IgD-negative memory B cell (primary cell): ENCODE measurements around the gene DMBT1. TPM values are rescaled to one million over a fixed set of nuclear protein-coding genes. Genes with fewer than 3 reads are reported as not detected.
"Not testable (repeated sequence)": the region's sequence is repeated elsewhere in the genome, so short reads cannot be mapped to it uniquely, and the experiment has no call there.

Experiments
- H3K27ac Mint-ChIP-seq, 3 donors: one replicate each; pipeline ENCODE4 v1.8.0; 2020 to 2022; ENCODE audit warnings: mild to moderate bottlenecking in 3 of 3, mixed read lengths in 3 of 3, moderate library complexity in 1 of 3
- H3K27me3 Mint-ChIP-seq: one replicate; pipeline ENCODE4 v1.8.0; 2021; ENCODE audit warnings: mixed read lengths
- H3K36me3 Mint-ChIP-seq: one replicate; pipeline ENCODE4 v1.8.0; 2020; ENCODE audit warnings: mild to moderate bottlenecking, mixed read lengths
- H3K4me1 Mint-ChIP-seq, 3 donors: one replicate each; pipeline ENCODE4 v1.8.0; 2020 to 2022; ENCODE audit warnings: mixed read lengths in 3 of 3, mild to moderate bottlenecking in 1 of 3
- H3K4me3 Mint-ChIP-seq, 4 donors: one replicate each; pipeline ENCODE4 v1.8.0; 2020 to 2022; ENCODE audit warnings: mild to moderate bottlenecking in 4 of 4, mixed read lengths in 4 of 4, moderate library complexity in 3 of 4
- H3K9me3 Mint-ChIP-seq, 3 donors: one replicate each; pipeline ENCODE4 v1.8.0; 2020 to 2021; ENCODE audit warnings: mixed read lengths in 3 of 3, mild to moderate bottlenecking in 1 of 3
- polyA plus RNA-seq: library from polyadenylated mRNA; unstranded; fragments of 300-500 nt; fragmentation: Illumina TruSeq; gene quantifications from one replicate; pipeline ENCODE4 v1.2.3, GENCODE V29; 2021

Gene DMBT1
- polyA plus RNA-seq, 1 donor from 2014 or later: not detected

DNA sequence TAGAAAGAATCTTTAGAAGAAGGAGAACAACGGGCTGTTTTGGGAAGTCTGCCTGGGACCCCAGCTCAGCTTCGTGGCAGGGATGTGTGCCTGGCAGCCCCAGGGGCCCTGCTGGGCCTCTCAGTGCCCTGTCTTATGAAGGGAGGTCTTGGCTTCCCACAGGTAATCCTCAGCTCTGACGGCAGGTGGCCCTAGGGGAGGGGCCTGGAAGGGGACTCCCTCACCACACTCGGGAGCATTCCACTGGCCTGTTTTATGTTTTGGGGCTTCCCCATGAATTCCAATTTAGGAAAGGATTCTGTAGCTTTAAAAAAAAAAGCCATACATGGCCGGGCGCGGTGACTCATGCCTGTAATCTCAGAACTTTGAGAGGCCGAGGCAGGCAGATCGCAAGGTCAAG, 3.0 kb upstream of the DMBT1 start:
- H3K4me3 Mint-ChIP-seq: no peak overlapping the region
- peaks cover 5% of the 10 kb centered on the region for H3K27me3 Mint-ChIP-seq
- H3K9me3 Mint-ChIP-seq: peaks cover 0 to 5% (median 0%) of the 10 kb centered on the region in 3 donors
- peaks cover 3% of the 10 kb centered on the region for H3K36me3 Mint-ChIP-seq
- H3K27ac Mint-ChIP-seq: no peak overlapping the region
- H3K4me1 Mint-ChIP-seq: no peaks in the 10 kb centered on the region

- Mint-ChIP-seq H3K4me3 (no peak overlapping the region), H3K36me3 (peaks cover 3% of the 10 kb centered on the region), H3K4me1 (no peaks in the 10 kb centered on the region), H3K9me3 (peaks cover 0 to 5% (median 0%) of the 10 kb centered on the region in 3 donors), H3K27ac (no peak overlapping the region), H3K27me3 (peaks cover 5% of the 10 kb centered on the region)
Observed at GRCh38 chr10:122558452-122558851, 2.1 kb upstream of the DMBT1 start.

GRCh38 chr10:122559228-122559627, 1.3 kb upstream of the DMBT1 start:
- Mint-ChIP-seq H3K27me3 (peaks cover 5% of the 10 kb centered on the region), H3K27ac (no peak overlapping the region), H3K4me1 (no peaks in the 10 kb centered on the region), H3K4me3 (no peak overlapping the region), H3K9me3 (peaks cover 0 to 5% (median 0%) of the 10 kb centered on the region in 3 donors), H3K36me3 (peaks cover 3% of the 10 kb centered on the region)

DNA sequence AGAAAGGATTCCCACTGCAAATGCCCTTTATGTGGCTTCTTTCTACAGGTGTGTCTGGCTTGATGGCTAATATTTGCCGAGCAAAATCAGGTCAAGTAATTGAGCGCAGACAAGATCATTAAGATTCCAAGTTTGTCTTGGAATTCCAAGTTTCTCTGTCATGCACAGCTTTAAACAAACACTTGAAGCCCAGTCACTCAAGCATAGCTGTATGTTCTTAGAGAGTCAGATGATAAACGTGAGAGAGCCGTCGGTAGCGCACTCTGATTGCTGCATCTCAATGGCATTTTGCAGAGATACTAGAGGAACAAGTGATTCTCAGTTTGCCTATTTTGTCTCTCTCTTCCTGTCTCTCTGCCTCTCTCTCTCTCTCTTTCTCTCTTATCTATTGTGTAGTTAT, 658 bp downstream of the DMBT1 start:
- Mint-ChIP-seq H3K36me3 (peaks cover 3% of the 10 kb centered on the region), H3K27me3 (peaks cover 8% of the 10 kb centered on the region), H3K27ac (peak overlapping the region in 1 of 3 donors; percentile 14), H3K9me3 (peaks cover 0 to 3% (median 0%) of the 10 kb centered on the region in 3 donors), H3K4me1 (no peaks in the 10 kb centered on the region), H3K4me3 (no peak overlapping the region)

GRCh38 chr10:122561792-122562191, 1.2 kb downstream of the DMBT1 start:
- Mint-ChIP-seq H3K27me3 (peaks cover 7% of the 10 kb centered on the region), H3K9me3 (peaks cover 0 to 2% (median 0%) of the 10 kb centered on the region in 3 donors), H3K4me1 (no peaks in the 10 kb centered on the region)

GRCh38 chr10:122564980-122565379, 4.4 kb downstream of the DMBT1 start:
- no peak overlapping the region for H3K27ac Mint-ChIP-seq
- H3K4me1 Mint-ChIP-seq: no peaks in the 10 kb centered on the region
- H3K36me3 Mint-ChIP-seq: peaks cover 2% of the 10 kb centered on the region
- H3K27me3 Mint-ChIP-seq: peaks cover 10% of the 10 kb centered on the region
- no peak overlapping the region for H3K4me3 Mint-ChIP-seq
- H3K9me3 Mint-ChIP-seq: peaks cover 0 to 2% (median 0%) of the 10 kb centered on the region in 3 donors

More at GRCh38 chr10:122561792-122562191, 1.2 kb downstream of the DMBT1 start:
- H3K27ac Mint-ChIP-seq: peak overlapping the region in 1 of 3 donors; percentile 14
- peaks cover 3% of the 10 kb centered on the region for H3K36me3 Mint-ChIP-seq
- H3K4me3 Mint-ChIP-seq: no peak overlapping the region

DNA sequence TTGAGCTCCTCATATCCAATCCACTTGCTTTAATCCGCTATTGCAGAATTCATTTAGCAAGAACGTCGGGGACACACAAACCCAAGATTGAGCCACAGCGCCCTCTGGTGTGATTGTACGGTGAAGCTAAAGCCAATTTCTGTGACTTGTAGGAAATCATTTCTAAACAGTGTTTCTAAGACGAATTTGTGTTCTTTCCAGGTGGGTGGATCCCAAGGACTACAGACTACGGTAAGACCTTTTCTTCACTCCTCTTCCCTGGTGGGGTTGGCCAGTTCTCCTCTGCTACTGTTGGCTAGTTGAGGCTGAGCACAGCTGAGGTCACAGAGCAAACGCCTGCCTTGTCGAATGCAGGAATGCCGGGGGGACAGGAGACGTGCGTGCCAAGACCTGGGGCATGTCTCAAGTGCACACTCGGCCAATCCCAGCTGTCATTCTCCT, 5.2 kb downstream of the DMBT1 start:
- Mint-ChIP-seq H3K27ac (no peak overlapping the region), H3K4me3 (no peak overlapping the region), H3K36me3 (peaks cover 2% of the 10 kb centered on the region), H3K4me1 (no peaks in the 10 kb centered on the region), H3K9me3 (peaks cover 0 to 2% (median 0%) of the 10 kb centered on the region in 3 donors), H3K27me3 (peaks cover 10% of the 10 kb centered on the region)

DNA sequence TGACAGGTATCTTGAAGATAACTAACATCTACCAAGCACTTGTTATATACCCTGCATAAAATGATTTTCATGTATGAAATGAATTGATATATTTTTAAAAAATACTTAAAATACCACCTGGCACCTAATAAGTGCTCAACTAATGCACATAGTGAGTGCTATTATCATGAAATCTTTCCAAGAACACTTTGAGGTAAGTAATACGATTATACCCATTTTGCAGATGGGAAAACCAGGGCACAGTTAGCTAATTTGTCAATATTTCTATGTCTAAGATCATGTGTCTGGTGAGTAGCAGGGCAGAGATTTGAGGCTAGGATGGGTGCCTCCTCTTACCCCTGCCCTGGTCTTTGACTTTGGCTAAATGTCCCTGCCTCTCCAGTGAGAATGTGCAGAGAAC, 6.1 kb downstream of the DMBT1 start:
- Mint-ChIP-seq H3K27ac (no peak overlapping the region), H3K9me3 (peaks cover 0 to 2% (median 0%) of the 10 kb centered on the region in 3 donors), H3K27me3 (peaks cover 10% of the 10 kb centered on the region), H3K36me3 (peaks cover 2% of the 10 kb centered on the region), H3K4me1 (no peaks in the 10 kb centered on the region), H3K4me3 (no peak overlapping the region)

- Mint-ChIP-seq H3K36me3 (peaks cover 2% of the 10 kb centered on the region), H3K4me1 (no peaks in the 10 kb centered on the region), H3K27me3 (peaks cover 13% of the 10 kb centered on the region), H3K4me3 (no peak overlapping the region), H3K9me3 (no peaks in the 10 kb centered on the region), H3K27ac (no peak overlapping the region)
Observed at GRCh38 chr10:122567056-122567660, 6.6 kb downstream of the DMBT1 start.

DNA sequence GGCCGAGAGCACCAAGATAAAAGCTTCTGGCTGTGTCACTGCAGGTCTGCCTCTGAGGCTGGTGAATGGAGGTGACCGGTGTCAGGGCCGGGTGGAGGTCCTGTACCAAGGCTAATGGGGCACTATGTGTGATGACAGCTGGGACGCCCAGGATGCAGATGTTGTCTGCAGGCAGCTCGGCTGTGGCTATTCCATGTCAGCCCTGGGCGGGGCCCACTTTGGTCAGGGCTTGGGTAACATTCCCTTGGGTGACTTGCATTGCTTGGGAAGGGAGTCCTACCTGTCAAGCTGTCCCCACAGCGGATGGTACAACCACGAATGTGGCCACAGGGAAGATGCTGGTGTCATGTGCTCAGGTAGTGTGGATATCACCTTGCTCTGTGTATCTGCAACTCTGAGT, 8.0 kb downstream of the DMBT1 start:
- Mint-ChIP-seq H3K27ac (no peak overlapping the region), H3K4me1 (no peaks in the 10 kb centered on the region), H3K4me3 (no peak overlapping the region), H3K36me3 (peaks cover 2% of the 10 kb centered on the region), H3K27me3 (peaks cover 13% of the 10 kb centered on the region), H3K9me3 (no peaks in the 10 kb centered on the region)

DNA sequence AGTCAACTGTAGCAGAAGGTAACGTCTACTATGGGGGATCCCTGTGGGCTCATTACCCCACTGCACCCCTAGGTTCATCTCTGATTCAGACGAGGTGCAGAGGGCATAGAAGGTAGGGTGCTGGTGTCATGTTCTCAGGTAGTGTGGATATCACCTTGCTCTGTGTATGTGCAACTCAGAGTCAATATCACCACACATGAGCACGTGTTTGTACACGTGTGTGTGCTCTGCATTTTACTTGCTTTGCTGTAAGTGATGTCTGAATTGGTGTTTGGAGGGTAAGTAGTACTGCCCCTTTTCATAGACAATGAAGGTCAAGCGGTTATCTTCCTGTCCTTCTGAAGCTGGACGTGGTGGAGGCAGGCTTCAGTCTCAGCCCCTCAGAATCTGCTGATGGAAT, 10.4 kb downstream of the DMBT1 start:
- Mint-ChIP-seq H3K4me3 (no peak overlapping the region), H3K27ac (no peak overlapping the region), H3K4me1 (no peaks in the 10 kb centered on the region), H3K9me3 (peaks cover 0 to 6% (median 0%) of the 10 kb centered on the region in 3 donors), H3K27me3 (peaks cover 11% of the 10 kb centered on the region), H3K36me3 (no peaks in the 10 kb centered on the region)

DNA sequence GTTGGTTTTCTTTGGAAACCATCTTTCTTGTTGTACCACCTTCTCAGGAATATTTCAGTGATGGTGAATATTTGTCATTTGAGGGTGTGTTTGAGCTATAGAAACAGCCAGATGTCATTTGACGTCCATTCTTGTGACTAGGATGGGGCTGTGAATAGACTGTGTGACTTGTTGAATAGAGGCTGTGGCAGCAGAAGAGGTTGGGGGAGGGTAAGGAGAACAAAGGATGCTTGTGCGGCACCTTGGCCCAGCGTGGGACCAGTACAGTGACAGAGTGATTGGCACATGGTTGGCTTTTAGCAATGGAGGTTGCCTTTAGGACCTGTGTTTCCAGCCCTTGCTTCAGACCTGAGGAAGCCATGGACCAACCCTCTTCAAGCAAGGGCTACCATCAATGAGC, 11.3 kb downstream of the DMBT1 start:
- no peaks in the 10 kb centered on the region for H3K36me3 Mint-ChIP-seq
- no peaks in the 10 kb centered on the region for H3K4me1 Mint-ChIP-seq
- no peak overlapping the region for H3K4me3 Mint-ChIP-seq
- peaks cover 10% of the 10 kb centered on the region for H3K27me3 Mint-ChIP-seq
- peaks cover 0 to 6% (median 0%) of the 10 kb centered on the region in 3 donors for H3K9me3 Mint-ChIP-seq
- H3K27ac Mint-ChIP-seq: no peak overlapping the region

DNA sequence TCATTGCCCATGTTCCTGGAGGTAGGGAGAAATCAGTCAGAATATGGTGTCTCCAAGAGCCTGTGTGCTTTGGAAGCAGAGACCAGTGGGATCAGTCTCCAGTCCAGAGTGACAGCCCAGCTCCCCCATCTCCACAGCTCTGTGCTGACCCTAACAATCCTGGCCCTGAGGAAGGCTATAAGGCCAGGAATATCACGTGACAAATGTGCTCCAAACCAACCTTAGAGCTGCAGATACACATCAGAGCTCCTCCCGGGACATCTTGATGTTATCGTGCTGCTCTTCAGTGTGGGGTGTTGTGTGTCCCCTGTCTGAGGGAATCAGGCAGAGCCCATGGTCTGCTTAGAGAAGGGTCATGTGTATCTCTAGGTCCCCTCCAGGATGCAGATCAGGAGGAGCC, 15.2 kb downstream of the DMBT1 start:
- peaks cover 0 to 6% (median 0%) of the 10 kb centered on the region in 3 donors for H3K9me3 Mint-ChIP-seq
- no peak overlapping the region for H3K4me3 Mint-ChIP-seq
- no peaks in the 10 kb centered on the region for H3K4me1 Mint-ChIP-seq
- no peak overlapping the region for H3K27ac Mint-ChIP-seq
- H3K36me3 Mint-ChIP-seq: no peaks in the 10 kb centered on the region
- H3K27me3 Mint-ChIP-seq: peaks cover 3% of the 10 kb centered on the region

GRCh38 chr10:122576291-122576690, 15.7 kb downstream of the DMBT1 start:
- Mint-ChIP-seq H3K27me3 (peaks cover 3% of the 10 kb centered on the region), H3K4me1 (no peaks in the 10 kb centered on the region), H3K4me3 (no peak overlapping the region), H3K9me3 (peaks cover 0 to 6% (median 0%) of the 10 kb centered on the region in 3 donors), H3K27ac (no peak overlapping the region), H3K36me3 (no peaks in the 10 kb centered on the region)

- H3K9me3 Mint-ChIP-seq: peaks cover 0 to 6% (median 0%) of the 10 kb centered on the region in 3 donors
- H3K4me1 Mint-ChIP-seq: no peaks in the 10 kb centered on the region
- no peaks in the 10 kb centered on the region for H3K27me3 Mint-ChIP-seq
- no peak overlapping the region for H3K27ac Mint-ChIP-seq
- no peak overlapping the region for H3K4me3 Mint-ChIP-seq
- no peaks in the 10 kb centered on the region for H3K36me3 Mint-ChIP-seq
Observed at GRCh38 chr10:122577311-122577885, 16.8 kb downstream of the DMBT1 start.

- H3K27me3 Mint-ChIP-seq, H3K4me1 Mint-ChIP-seq, H3K4me3 Mint-ChIP-seq, H3K27ac Mint-ChIP-seq, H3K9me3 Mint-ChIP-seq, H3K36me3 Mint-ChIP-seq: not testable (repeated sequence)
Observed at GRCh38 chr10:122586070-122586469, 25.5 kb downstream of the DMBT1 start.
